ENCODE measurements around the gene CALM3.

GRCh38 chr19:46578450-46578849 is 22.7 kb upstream of the CALM3 start:
- TF ChIP-seq CTCF (IDR thresholded peaks at IDR 0.05; ENCODE audit: poor library complexity, severe bottlenecking) (no peak), RAD21 (conservative IDR thresholded peaks at IDR 0.05) (no peak), EP300 (conservative IDR thresholded peaks at IDR 0.05; ENCODE audit: poor library complexity, severe bottlenecking) (no peak), POLR2AphosphoS5 (IDR thresholded peaks at IDR 0.05) (no peak), MXI1 (conservative IDR thresholded peaks at IDR 0.05; ENCODE audit: poor library complexity, severe bottlenecking) (no peak)
